ENCODE measurements around the gene GTF2H4.

GRCh38 chr6:30895343-30895742, 12.7 kb upstream of the GTF2H4 start:
- TF ChIP-seq, protein P1, sequence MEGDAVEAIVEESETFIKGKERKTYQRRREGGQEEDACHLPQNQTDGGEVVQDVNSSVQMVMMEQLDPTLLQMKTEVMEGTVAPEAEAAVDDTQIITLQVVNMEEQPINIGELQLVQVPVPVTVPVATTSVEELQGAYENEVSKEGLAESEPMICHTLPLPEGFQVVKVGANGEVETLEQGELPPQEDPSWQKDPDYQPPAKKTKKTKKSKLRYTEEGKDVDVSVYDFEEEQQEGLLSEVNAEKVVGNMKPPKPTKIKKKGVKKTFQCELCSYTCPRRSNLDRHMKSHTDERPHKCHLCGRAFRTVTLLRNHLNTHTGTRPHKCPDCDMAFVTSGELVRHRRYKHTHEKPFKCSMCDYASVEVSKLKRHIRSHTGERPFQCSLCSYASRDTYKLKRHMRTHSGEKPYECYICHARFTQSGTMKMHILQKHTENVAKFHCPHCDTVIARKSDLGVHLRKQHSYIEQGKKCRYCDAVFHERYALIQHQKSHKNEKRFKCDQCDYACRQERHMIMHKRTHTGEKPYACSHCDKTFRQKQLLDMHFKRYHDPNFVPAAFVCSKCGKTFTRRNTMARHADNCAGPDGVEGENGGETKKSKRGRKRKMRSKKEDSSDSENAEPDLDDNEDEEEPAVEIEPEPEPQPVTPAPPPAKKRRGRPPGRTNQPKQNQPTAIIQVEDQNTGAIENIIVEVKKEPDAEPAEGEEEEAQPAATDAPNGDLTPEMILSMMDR (IDR thresholded peaks at IDR 0.05; ENCODE audit: insufficient read depth, low read length, poor library complexity, severe bottlenecking) = no peak
- TF ChIP-seq EZH2phosphoT487 (conservative IDR thresholded peaks at IDR 0.05; ENCODE audit: low read length) = no peak

Data from SU-DHL-6 (cell line).